ENCODE measurements around the gene TMEM163.

- TF ChIP-seq GATA2 (IDR thresholded peaks at IDR 0.05; ENCODE audit: low read depth, low read length) = no peak
- TF ChIP-seq GATA3 (IDR thresholded peaks at IDR 0.05; ENCODE audit: low read depth, low read length) = no peak
Measured at GRCh38 chr2:134623046-134623445, 95.8 kb downstream of the TMEM163 start.
